ENCODE measurements around the gene SH3PXD2A. TPM values are rescaled to one million over a fixed set of nuclear protein-coding genes. Genes with fewer than 3 reads are reported as not detected.

Gene SH3PXD2A
- total and polyA plus RNA-seq, 12 donors, result 6.9 to 44.9 (median 34.4) TPM

DNA sequence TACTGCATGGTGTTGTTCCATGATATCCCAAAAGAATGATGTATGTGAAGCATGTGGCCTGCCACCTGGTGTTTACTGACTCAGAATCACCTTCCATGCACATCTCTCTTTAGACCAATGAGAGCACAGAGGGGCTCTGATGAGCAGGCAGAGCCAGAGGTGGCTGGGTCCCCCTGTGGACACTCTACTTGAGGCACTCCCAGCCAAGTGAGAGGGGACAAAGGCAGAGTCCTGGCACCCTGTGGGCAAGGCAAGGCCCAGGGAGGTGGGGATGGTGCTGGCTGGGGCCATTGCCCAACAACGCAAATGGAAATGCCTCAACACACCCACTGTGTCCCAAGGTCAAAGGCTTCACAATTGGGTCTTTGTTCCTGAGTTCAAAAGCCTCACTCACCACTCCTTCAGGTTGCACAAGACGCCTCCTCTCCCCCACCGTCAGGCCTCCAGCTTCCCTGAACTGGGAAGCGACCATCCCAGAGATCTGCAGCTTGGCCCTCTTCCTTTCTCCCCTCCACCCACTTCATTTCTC, 197.3 kb downstream of the SH3PXD2A start:
- ATAC-seq (no peak), DNase-seq (no peak)
- Histone ChIP-seq H3K4me1 (peaks cover 9 to 55% (median 39%) of the 10 kb centered on the region in 9 donors), H3K27ac (no peak overlapping the region), H3K4me3 (no peak overlapping the region), H3K27me3 (no peaks in the 10 kb centered on the region), H3K36me3 (peaks cover 0 to 51% (median 8%) of the 10 kb centered on the region in 9 donors), H3K9me3 (peaks cover 0 to 11% (median 0%) of the 10 kb centered on the region in 11 donors)
- WGBS, 2 donors, result 93 to 94% methylated on average over 4 of the region's 4 CpGs
- TF ChIP-seq, protein P1, sequence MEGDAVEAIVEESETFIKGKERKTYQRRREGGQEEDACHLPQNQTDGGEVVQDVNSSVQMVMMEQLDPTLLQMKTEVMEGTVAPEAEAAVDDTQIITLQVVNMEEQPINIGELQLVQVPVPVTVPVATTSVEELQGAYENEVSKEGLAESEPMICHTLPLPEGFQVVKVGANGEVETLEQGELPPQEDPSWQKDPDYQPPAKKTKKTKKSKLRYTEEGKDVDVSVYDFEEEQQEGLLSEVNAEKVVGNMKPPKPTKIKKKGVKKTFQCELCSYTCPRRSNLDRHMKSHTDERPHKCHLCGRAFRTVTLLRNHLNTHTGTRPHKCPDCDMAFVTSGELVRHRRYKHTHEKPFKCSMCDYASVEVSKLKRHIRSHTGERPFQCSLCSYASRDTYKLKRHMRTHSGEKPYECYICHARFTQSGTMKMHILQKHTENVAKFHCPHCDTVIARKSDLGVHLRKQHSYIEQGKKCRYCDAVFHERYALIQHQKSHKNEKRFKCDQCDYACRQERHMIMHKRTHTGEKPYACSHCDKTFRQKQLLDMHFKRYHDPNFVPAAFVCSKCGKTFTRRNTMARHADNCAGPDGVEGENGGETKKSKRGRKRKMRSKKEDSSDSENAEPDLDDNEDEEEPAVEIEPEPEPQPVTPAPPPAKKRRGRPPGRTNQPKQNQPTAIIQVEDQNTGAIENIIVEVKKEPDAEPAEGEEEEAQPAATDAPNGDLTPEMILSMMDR (IDR thresholded peaks at IDR 0.05), result no peak
- intact Hi-C loops (cut with DNase I), result no loop called here

DNA sequence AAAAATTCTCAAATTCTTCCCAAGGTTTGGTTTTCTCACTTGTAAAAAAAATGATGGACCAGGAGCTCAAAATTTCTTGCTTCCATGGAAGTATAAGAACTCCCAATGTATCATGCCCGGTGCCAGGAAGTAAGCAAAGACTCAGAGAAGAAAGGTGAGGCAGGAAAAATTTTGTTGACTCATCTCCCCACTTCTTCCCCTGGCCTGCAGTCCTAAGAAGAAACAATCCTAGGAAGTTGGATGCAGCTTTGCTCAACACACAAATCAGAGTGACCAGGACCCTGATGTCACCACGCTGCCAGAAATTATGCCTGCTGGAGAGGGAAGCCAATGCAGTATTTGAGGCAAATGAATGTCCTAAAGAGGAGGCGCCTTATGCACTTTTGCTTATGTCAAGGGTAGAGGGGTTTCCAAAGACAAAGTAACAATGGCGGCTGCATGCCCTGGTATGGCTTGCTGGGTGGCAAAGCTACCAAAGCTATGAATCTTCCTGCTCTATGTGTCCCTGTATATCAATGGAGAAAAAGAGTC, 198.2 kb downstream of the SH3PXD2A start:
- Histone ChIP-seq H3K9me3 (peaks cover 0 to 11% (median 0%) of the 10 kb centered on the region in 11 donors), H3K4me1 (peaks cover 10 to 58% (median 44%) of the 10 kb centered on the region in 9 donors), H3K4me3 (no peak overlapping the region), H3K36me3 (peaks cover 0 to 51% (median 8%) of the 10 kb centered on the region in 9 donors), H3K27ac (no peak overlapping the region), H3K27me3 (no peaks in the 10 kb centered on the region)
- TF ChIP-seq, protein P1 (IDR thresholded peaks at IDR 0.05), result no peak
- DNase-seq (no peak), ATAC-seq (no peak)
- 97 to 98% methylated on average over 4 of the region's 4 CpGs for WGBS, 2 donors
- intact Hi-C loops (cut with DNase I), result no loop called here

DNA sequence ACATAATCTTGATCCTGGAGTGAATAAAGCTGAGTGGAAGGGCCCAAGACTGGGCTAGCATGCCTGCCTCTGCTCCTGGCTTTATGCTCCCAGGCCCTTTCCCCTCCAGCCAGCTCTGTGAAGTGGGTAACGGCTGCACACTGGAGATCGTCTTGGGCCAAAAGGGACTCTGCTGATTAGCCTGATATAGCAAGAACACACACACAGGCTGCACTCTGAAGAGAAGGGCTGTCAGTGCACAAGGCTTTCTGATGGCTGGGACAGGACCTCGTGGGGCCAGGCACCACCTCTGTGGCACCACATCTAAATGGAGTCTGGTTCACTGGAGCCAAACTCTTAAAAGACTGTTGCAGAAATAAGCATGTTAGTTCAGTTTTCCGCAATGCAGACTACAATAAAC, 200.5 kb downstream of the SH3PXD2A start:
- ATAC-seq (no peak), DNase-seq (no peak)
- Histone ChIP-seq H3K4me3 (no peak overlapping the region), H3K36me3 (peaks cover 0 to 55% (median 8%) of the 10 kb centered on the region in 9 donors), H3K27ac (no peak overlapping the region), H3K27me3 (no peaks in the 10 kb centered on the region), H3K4me1 (peaks cover 6 to 59% (median 48%) of the 10 kb centered on the region in 9 donors), H3K9me3 (peaks cover 0 to 11% (median 0%) of the 10 kb centered on the region in 11 donors)
- TF ChIP-seq, protein P1 (IDR thresholded peaks at IDR 0.05), result no peak
- 61 to 63% methylated on average over 4 of the region's 4 CpGs for WGBS, 2 donors
- intact Hi-C loops (cut with DNase I), result loop anchor here in 3 of 10 donors (5.0 kb wide), 2 partner anchors 38 to 43 kb away; no protein-coding TSS in a partner anchor

DNA sequence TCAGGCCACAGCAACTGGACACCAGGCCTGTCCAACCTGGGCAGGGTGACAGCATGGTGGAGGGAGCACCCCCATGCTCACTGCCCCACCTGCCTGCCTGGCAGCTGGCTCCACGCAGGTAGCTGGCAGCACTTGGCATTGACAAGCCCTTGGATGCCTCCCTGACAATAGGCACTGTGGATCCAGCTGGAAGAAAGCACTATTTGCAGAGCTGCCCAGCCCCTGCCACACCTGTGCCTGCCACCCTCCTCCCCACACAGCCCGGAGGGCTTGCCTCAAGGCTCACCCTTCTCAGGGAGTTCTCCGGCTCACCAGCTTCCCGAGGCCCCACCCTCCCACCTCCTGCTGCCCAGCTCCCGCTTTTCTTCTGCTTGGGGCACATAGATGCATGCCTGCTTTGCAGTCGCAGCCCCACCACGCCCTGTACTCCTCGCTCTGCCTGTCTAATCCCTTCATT, 201.8 kb downstream of the SH3PXD2A start:
- Histone ChIP-seq H3K27me3 (no peaks in the 10 kb centered on the region), H3K4me3 (no peak overlapping the region), H3K9me3 (peaks cover 0 to 11% (median 0%) of the 10 kb centered on the region in 11 donors), H3K27ac (peak overlapping the region in 7 of 10 donors; percentile 0 to 69 (median 52)), H3K4me1 (peaks cover 18 to 64% (median 51%) of the 10 kb centered on the region in 9 donors), H3K36me3 (peaks cover 0 to 43% (median 4%) of the 10 kb centered on the region in 9 donors)
- TF ChIP-seq, protein P1 (IDR thresholded peaks at IDR 0.05), result no peak
- ATAC-seq, result no peak
- DNase-seq, result no peak
- 82 to 87% methylated on average over 8 of the region's 8 CpGs for WGBS, 2 donors
- intact Hi-C loops (cut with DNase I), result loop anchor here in 3 of 10 donors (5.0 kb wide), 2 partner anchors 36 to 41 kb away; no protein-coding TSS in a partner anchor

Data from heart right ventricle (tissue), 16 donors.